Fibroblast of peridontal ligament (primary cell): Measurements from ENCODE around the gene C4BPA.
A peak's percentile ranks its signal among the peaks of the same experiment; 100 is the strongest.

ENCODE experiments used
- DNase-seq: peaks from one replicate; pipeline ENCODE4 v3.0.0-alpha.2; 2010; ENCODE audit errors: extremely low read depth

C4BPA gene

DNA sequence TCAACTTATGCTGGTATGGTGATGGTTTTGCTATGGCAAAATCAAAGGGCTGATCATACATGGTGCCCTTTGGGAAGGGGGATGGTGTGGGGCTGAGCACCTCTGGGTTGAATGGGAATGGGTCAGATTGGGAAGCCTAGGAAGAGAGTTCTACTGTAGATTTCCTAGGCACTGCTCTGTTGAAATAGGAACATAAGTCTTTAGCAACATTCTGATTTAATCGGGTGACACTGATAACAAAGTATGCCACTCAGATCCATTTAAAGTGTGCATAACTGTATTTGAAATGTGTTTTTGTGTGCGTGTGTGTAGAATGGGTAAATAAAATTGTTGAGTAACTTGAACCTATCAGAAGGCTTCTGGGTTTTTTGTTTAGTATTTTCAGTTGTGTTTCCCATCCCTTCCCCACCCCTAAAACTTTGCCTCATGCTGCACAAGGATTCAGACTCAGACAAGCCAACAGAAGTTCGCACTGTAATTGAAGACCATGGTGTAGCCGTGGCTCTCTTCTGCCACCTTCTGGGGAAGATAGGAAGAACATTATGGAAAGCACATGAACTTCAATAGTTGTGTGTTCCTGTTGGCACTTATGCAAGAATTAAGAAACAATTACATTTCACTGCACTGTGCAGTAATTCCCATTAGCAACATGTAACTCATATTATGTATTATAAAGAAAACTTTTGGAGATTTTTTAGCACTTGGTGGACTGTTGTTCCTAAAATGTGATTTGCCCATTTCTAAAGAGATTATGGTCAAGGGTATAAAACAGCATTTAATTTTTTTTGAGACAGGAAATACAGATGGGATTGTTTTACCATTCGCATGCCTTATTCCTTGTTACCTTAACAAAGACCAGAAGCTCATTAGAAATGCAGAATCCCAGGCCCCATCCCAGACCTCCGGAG, 26.3 kb upstream of the C4BPA start:
- peak; percentile 88 for DNase-seq

- DNase-seq: no peak
Measured at GRCh38 chr1:207078578-207079132, 25.4 kb upstream of the C4BPA start.

- DNase-seq: no peak
Measured at GRCh38 chr1:207079706-207080241, 24.3 kb upstream of the C4BPA start.

GRCh38 chr1:207081088-207081487, 22.9 kb upstream of the C4BPA start:
- no peak for DNase-seq

DNA sequence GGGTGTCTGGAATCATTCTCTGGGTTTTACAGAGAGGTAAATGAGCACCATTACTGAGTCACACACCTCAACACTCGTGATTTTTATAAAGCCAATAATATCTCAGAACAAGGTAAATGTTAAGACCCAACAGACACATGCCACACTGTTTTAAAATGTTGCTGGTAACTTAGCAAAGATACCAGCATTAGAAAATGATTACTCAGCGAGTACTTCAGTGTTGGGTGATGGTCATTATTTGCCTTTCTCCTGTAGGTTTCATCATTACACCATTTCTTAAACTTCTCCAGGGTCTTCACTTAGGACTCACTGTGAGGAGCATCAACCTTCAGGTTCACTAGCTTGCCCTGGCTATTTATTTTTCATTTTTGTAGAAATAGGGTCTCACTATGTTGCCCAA, 22.2 kb upstream of the C4BPA start:
- DNase-seq: no peak

DNA sequence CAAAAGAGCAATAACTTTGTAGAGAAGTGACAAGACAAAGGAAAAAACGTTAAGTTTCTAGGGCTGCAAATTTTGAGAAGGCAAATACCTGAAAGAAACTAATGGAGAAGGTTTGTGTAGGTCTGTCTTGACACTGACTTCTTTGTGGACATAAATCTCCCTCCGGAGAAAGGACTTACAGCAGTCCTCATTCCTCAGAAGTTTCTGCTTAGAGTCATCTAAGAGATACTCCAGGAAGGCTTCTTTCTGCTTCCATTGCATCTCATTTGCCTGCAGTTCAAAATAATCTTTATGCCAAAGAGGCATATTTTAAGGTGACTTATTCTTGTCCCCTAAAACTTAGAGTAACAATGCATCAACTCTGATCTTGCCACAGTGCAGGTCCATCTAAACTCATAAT, 19.8 kb upstream of the C4BPA start:
- no peak for DNase-seq

- DNase-seq: peak; percentile 50
Measured at GRCh38 chr1:207084701-207085180, 19.3 kb upstream of the C4BPA start.

DNA sequence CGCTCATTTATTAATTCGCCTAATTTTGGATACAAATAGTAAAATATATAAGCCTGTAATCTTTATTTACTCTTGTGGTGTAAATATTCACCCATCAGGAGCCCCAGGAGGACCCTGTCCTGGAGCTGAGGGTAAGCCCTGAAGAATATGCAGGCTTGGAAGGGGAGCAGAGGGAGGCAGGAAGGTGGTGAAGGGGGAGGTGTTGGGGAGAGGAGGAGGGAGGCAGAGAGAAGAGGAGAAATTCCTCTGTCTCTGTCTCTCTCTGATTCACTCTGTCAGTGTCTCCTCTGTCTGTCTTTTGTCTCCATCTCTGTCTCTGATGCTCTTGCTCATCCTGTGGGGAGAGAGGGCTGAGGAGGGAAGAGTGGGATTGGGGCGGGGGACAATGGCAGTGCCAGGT, 18.1 kb upstream of the C4BPA start:
- no peak for DNase-seq

GRCh38 chr1:207088161-207088560, 15.9 kb upstream of the C4BPA start:
- DNase-seq: no peak

GRCh38 chr1:207088701-207089626, 15.1 kb upstream of the C4BPA start, which contains the start of gene C4BPB:
C4BPB (plus strand) TSS chr1:207088860; CDS start chr1:207089532, 672 bp downstream.
- DNase-seq: no peak

DNA sequence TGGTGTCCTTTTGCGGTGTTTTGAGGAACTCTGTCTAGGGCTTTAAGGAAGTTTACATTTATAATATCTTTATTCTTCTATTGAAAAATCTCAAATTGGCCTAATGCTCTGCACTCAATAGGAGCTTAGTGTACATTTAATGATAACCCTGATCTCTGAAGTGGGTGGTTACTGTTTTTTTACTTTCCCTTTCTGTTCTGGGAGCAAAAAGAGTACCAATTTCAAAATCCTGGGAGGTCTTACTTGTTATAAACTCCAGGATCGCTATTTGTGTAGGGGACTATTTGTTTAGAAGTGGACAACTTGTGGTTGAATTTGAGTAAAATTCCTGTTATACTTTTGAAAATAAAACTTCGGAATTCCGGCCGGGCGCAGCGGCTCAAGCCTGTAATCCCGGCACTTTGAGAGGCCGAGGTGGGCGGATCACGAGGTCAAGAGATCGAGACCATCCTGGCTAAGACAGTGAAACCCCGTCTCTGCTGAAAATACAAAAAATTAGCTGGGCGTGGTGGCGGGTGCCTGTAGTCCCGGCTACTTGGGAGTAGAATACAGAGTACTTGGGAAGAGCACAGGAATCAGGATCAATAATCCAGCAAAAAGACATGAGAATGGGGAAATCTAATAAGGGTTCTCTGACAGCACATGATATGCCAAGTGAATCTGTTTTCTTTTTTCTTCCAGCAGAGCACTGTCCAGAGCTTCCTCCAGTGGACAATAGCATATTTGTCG, 14.2 kb upstream of the C4BPA start:
- DNase-seq: no peak

DNA sequence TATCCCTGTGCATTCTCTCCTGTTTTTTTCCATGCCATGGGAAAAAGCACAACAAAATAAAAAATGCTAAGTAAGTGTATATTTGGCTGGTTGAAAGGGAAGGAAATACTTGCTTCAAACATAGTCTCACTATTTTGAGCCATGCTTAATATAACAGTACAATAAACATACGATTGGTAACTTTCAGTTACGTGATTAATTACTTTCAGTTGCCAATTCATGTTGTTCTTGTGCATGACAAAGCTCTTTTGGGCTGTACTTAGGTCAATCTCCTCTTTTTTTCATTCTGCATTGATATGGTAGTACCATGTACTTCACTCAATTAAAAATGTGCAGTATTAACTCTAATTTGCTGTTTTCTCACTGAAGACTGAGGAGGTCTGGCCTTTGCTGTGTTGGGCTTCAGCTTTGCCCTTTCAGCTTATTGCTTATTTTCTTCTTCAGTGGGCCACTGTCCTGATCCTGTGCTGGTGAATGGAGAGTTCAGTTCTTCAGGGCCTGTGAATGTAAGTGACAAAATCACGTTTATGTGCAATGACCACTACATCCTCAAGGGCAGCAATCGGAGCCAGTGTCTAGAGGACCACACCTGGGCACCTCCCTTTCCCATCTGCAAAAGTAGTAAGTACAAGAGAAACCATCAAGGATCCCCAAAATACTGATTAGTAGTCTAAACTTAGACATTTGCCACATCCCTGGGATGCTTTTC, 12.7 kb upstream of the C4BPA start:
- no peak for DNase-seq

DNA sequence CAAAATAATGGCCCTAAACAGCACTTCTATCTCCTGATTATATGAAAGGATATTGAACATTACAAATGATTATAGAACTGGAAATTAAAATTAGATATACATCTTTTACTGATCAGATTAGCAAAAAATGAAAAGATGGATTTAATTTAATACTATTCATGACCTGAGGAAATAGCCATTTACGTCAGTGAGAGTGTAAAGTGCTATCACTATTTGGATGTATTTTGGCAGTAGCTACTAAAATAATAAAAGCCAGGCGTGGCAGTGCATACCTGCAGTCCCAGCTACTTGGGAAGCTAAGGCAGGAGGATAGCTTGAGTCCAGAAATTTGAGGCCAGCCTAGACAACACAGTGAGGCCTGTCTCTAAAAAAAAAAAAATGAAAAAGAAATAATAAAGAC, 10.1 kb upstream of the C4BPA start:
- DNase-seq: no peak

DNA sequence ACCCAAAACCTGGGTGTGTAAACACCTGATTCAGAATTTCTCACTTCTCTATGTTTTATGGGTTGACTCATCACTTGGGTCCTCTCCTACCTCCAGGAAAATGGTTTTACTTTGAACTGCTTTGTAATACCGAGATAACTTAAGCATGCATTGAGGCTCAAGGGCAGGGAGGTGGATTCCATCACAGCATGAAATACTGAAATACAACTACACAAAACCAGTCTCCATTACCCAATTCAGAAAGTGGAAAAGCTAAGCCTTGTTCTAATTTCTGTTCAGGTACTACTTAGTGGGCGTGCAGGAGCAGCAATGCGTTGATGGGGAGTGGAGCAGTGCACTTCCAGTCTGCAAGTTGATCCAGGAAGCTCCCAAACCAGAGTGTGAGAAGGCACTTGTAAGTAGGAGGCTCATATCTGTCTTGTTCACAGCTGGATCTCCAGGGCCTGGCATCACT, 6.1 kb upstream of the C4BPA start:
- DNase-seq: no peak

- no peak for DNase-seq
Measured at GRCh38 chr1:207101720-207102119, 2.3 kb upstream of the C4BPA start.

DNA sequence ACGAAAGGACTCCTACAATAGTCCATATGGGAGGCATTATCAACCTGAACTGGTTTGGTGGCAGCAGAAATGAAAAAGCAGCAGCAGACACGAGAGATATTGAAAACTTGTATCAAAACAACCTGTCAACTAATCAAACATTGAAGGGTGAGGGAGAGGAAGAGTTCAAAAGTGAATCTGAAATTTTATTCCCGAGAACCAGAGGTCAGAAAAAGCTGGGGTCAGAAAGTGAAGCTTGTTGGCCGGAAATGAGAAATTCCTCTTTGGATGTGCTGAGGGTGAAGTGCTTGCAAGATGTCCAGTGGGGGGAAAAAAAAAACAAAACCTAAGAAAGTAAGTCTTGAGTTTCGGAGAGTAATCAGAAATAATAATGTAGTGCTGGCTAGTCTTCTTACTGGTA, 1.9 kb upstream of the C4BPA start:
- no peak for DNase-seq

DNA sequence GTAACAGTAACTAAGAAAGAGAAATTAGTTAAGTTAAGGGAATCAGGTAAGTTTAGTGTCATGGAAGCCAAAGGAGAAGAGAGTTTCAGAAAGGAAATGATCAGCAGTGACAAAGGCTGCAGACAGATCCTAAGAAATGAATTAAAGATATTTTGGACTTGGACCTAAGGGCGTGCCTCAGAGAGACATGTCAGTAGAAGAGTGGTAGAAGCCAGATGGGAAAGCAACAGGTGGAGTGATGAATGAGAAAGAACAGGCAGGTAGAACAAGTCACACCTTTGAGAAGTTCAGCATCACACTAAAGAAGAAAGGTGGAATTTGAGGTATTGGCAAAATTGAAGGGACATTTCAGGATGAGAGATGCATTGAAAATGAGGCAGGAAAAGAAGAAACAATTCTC, 1.4 kb upstream of the C4BPA start:
- no peak for DNase-seq

GRCh38 chr1:207109004-207109403, 5.0 kb downstream of the C4BPA start:
- DNase-seq: no peak

- no peak for DNase-seq
Measured at GRCh38 chr1:207112616-207113296, 8.7 kb downstream of the C4BPA start.

DNA sequence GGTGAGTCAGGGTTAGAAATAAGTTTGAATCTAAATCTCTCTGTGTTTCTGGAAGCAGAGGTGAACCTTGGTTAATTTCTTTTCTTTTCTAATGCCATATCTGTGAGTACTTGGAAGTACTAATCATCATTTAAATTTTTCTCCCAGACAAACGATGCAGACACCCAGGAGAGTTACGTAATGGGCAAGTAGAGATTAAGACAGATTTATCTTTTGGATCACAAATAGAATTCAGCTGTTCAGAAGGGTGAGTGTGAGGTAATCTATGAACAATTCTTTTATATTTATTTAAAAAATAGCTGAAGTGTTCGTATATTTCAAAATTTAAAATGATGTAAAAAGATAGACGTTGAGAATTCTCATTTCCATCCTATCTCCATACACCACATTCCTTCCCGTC, 11.2 kb downstream of the C4BPA start:
- DNase-seq: no peak
